Measurements from ENCODE around the gene PLD1. TPM values are rescaled to one million over a fixed set of nuclear protein-coding genes. Genes with fewer than 3 reads are reported as not detected.

The PLD1 gene
- total RNA-seq, 4 donors from 2014 or later, result 52.1 to 88.3 (median 77.4) TPM

DNA sequence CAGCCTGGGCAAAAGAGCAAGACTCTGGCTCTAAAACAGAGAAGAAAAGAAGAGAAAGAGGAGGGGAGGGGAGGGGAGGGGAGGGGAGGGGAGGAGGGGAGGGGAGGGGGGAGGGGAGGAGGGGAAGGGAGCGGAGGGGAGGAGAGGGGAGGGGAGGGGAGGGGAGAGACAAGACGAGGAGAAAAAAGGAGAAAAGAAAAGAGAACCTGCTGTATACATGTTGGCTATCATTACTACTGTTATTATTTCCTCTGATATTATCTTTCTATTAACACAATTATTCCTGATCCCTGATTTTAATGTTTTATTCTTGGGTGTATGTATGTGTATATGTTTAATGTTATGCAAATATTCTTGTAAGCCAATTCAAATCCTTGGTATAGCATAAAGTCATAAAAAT is 46.9 kb downstream of the PLD1 start:
- H3K9me3 ChIP-seq, result no peaks in the 10 kb centered on the region
- H3K27ac ChIP-seq, result no peak overlapping the region
- no peaks in the 10 kb centered on the region for H3K27me3 ChIP-seq
- TF ChIP-seq, protein P1, sequence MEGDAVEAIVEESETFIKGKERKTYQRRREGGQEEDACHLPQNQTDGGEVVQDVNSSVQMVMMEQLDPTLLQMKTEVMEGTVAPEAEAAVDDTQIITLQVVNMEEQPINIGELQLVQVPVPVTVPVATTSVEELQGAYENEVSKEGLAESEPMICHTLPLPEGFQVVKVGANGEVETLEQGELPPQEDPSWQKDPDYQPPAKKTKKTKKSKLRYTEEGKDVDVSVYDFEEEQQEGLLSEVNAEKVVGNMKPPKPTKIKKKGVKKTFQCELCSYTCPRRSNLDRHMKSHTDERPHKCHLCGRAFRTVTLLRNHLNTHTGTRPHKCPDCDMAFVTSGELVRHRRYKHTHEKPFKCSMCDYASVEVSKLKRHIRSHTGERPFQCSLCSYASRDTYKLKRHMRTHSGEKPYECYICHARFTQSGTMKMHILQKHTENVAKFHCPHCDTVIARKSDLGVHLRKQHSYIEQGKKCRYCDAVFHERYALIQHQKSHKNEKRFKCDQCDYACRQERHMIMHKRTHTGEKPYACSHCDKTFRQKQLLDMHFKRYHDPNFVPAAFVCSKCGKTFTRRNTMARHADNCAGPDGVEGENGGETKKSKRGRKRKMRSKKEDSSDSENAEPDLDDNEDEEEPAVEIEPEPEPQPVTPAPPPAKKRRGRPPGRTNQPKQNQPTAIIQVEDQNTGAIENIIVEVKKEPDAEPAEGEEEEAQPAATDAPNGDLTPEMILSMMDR (IDR thresholded peaks at IDR 0.05), result no peak
- no peak for TF ChIP-seq EP300 (IDR thresholded peaks at IDR 0.05; ENCODE audit: low read depth)
- no peak for TF ChIP-seq POLR2AphosphoS5 (IDR thresholded peaks at IDR 0.05)
- TF ChIP-seq POLR2A (IDR thresholded peaks at IDR 0.05), result no peak
- no peaks in the 10 kb centered on the region for H3K36me3 ChIP-seq
- in situ Hi-C loops (cut with MboI; ENCODE audit: low pct_ligation_motif_present in 1 of 4, low pct_unique_long_range_greater_than_20kb in 1 of 4, low sequenced_read_pairs in 3 of 4), result no loop called here
- intact Hi-C loops (cut with DNase I; ENCODE audit: low total_unique reads), result no loop called here
- no peak for DNase-seq
- H3K4me3 ChIP-seq, result no peak overlapping the region
- H3K4me1 ChIP-seq, result peaks cover 0 to 35% (median 17%) of the 10 kb centered on the region in 4 donors
- 89 to 100% methylated on average over 1 of the region's 2 CpGs for whole genome bisulfite sequencing, 2 donors (ENCODE audit: low coverage in 1 of 2)

DNA sequence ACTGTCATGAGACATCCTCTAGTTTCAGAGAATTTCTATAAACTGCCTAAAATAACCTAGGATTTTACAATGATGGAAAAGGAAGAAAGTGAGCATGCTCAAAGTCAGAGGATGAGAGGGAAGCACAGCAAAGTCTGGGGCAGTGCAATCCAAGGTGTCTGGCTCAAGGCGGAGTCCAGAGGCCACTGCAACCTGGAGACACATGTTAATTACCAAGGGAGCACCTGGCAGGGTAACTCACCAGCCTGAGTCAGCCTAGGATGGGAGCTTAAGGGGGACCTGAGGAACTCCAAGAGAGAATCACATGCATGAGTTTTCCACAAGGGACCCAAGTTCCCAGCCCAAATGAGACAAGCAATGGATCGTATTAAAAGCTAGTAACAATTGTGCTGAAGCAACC is 49.8 kb downstream of the PLD1 start:
- Histone ChIP-seq H3K27ac (no peak overlapping the region), H3K4me1 (peaks cover 0 to 14% (median 6%) of the 10 kb centered on the region in 4 donors), H3K9me3 (no peaks in the 10 kb centered on the region), H3K36me3 (no peaks in the 10 kb centered on the region), H3K27me3 (no peaks in the 10 kb centered on the region), H3K4me3 (no peak overlapping the region)
- no peak for TF ChIP-seq EP300 (IDR thresholded peaks at IDR 0.05; ENCODE audit: low read depth)
- TF ChIP-seq, protein P1 (IDR thresholded peaks at IDR 0.05), result no peak
- no peak for TF ChIP-seq POLR2AphosphoS5 (IDR thresholded peaks at IDR 0.05)
- TF ChIP-seq POLR2A (IDR thresholded peaks at IDR 0.05), result no peak
- 96% methylated on average over 2 of the region's 2 CpGs; no CpG with 5 or more reads in 1 of the 2 donors for WGBS, 2 donors (ENCODE audit: low coverage in 1 of 2)
- no peak for DNase-seq
- intact Hi-C loops (cut with DNase I; ENCODE audit: low total_unique reads), result no loop called here
- in situ Hi-C loops (cut with MboI; ENCODE audit: low pct_ligation_motif_present in 1 of 4, low pct_unique_long_range_greater_than_20kb in 1 of 4, low sequenced_read_pairs in 3 of 4), result no loop called here

DNA sequence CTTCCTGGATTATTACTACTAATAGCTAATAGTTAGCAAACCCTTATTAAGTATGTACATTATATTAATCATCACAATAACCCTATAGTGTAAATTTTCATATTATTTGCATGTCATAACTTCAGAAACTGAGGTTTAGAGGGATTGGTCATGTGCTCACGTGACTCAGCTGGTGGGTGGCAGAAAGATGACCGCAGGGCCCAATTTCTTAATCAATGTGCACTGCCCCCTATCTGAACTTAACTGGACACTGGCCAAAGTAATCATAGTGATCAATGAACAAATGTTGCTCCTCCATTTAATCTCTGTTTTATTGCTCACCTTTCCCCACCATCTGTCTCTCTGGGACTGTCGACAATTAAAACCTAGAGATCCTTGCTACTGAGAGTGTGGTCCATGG is 52.2 kb downstream of the PLD1 start:
- 80 to 88% methylated on average over 3 of the region's 3 CpGs for WGBS, 2 donors (ENCODE audit: low coverage in 1 of 2)
- intact Hi-C loops (cut with DNase I; ENCODE audit: low total_unique reads) (no loop called here), in situ Hi-C loops (cut with MboI; ENCODE audit: low pct_ligation_motif_present in 1 of 4, low pct_unique_long_range_greater_than_20kb in 1 of 4, low sequenced_read_pairs in 3 of 4) (no loop called here)
- DNase-seq, result no peak
- H3K4me3 ChIP-seq, result no peak overlapping the region
- no peak overlapping the region for H3K27ac ChIP-seq
- H3K27me3 ChIP-seq, result no peaks in the 10 kb centered on the region
- H3K4me1 ChIP-seq, result peaks cover 0 to 8% (median 4%) of the 10 kb centered on the region in 4 donors
- no peaks in the 10 kb centered on the region for H3K36me3 ChIP-seq
- H3K9me3 ChIP-seq, result no peaks in the 10 kb centered on the region
- no peak for TF ChIP-seq POLR2A (IDR thresholded peaks at IDR 0.05)
- no peak for TF ChIP-seq EP300 (IDR thresholded peaks at IDR 0.05; ENCODE audit: low read depth)
- TF ChIP-seq POLR2AphosphoS5 (IDR thresholded peaks at IDR 0.05), result no peak
- TF ChIP-seq, protein P1 (IDR thresholded peaks at IDR 0.05), result no peak

DNA sequence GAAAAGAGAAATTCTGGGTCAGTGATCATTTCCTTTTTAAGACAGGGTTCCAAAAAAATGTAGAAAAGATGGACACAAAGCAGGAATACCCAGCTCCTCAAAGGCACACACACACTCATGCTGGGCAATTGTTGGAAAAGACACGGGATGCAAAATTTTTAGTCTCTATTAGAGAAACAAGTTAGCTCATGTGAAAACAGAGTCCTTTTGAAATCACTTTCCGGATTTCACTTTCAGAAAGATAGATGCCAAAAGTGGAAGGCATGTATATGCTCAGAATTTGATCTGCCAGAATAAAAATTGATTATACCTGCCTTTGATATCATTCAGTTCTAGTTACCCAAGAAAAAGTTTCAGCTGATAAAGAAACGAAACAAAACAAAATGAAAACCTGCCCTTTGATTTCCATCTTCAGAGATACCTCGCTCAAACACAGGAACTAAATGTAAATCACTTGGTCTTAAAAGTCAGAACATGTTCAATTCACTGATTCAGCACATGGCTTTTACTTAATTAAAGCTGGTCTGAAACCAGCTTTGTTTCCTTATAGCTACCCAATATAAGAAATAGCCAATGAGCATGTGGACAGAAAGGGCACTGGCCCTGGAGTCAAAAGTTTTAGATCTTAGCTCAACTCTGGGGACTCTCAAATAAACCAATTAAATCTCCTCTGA is 52.8 kb downstream of the PLD1 start:
- no peak for DNase-seq
- Histone ChIP-seq H3K4me3 (no peak overlapping the region), H3K4me1 (peaks cover 0 to 14% (median 8%) of the 10 kb centered on the region in 4 donors), H3K27me3 (no peaks in the 10 kb centered on the region), H3K36me3 (no peaks in the 10 kb centered on the region), H3K9me3 (no peaks in the 10 kb centered on the region), H3K27ac (no peak overlapping the region)
- intact Hi-C loops (cut with DNase I; ENCODE audit: low total_unique reads), result no loop called here
- WGBS, 2 donors (ENCODE audit: low coverage in 1 of 2), result 84 to 95% methylated on average over 4 of the region's 4 CpGs
- TF ChIP-seq POLR2AphosphoS5 (IDR thresholded peaks at IDR 0.05) (no peak), POLR2A (IDR thresholded peaks at IDR 0.05) (no peak), EP300 (IDR thresholded peaks at IDR 0.05; ENCODE audit: low read depth) (no peak)
- TF ChIP-seq, protein P1 (IDR thresholded peaks at IDR 0.05), result no peak
- in situ Hi-C loops (cut with MboI; ENCODE audit: low pct_ligation_motif_present in 1 of 4, low pct_unique_long_range_greater_than_20kb in 1 of 4, low sequenced_read_pairs in 3 of 4), result no loop called here

Data from transverse colon (tissue), 4 donors.